ENCODE data around the gene DSE.

DSE gene

GRCh38 chr6:116384727-116385458 lies 14.1 kb downstream of the DSE start:
- no peak for TF ChIP-seq CTCF (conservative IDR thresholded peaks at IDR 0.05; ENCODE audit: control insufficient read depth, insufficient read depth, low read depth, low read length)
- no peak for DNase-seq (ENCODE audit: low read depth)
- H3K4me3 ChIP-seq (ENCODE audit: control insufficient read depth, low read depth, low read length), result no peak overlapping the region

GRCh38 chr6:116385459-116385802 lies 14.7 kb downstream of the DSE start:
- TF ChIP-seq CTCF (conservative IDR thresholded peaks at IDR 0.05; ENCODE audit: control insufficient read depth, insufficient read depth, low read depth, low read length), result no peak
- no peak overlapping the region for H3K4me3 ChIP-seq (ENCODE audit: control insufficient read depth, low read depth, low read length)
- peak; percentile 87 for DNase-seq (ENCODE audit: low read depth)

DNA sequence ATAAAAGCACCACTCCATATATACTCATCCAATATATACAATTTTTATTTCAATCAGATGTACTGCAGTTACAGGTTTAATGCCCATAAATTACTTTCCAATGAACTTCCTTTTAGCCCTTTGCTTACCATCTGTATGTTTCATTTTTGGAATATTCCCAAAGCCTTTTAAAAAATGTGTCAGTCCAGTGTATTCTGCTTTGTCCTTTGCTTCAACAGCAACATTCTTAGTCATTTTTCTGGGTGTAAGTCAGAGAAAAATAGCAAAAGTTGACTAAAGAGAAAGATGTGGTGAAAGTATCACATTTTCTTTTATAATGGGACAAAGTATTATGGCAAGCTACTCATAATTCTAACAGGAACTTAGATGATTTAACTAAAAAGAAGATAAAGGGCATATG lies 15.2 kb downstream of the DSE start:
- DNase-seq (ENCODE audit: low read depth), result peak; percentile 61
- no peak for TF ChIP-seq CTCF (conservative IDR thresholded peaks at IDR 0.05; ENCODE audit: control insufficient read depth, insufficient read depth, low read depth, low read length)
- H3K4me3 ChIP-seq (ENCODE audit: control insufficient read depth, low read depth, low read length), result no peak overlapping the region

- no peak for TF ChIP-seq CTCF (conservative IDR thresholded peaks at IDR 0.05; ENCODE audit: control insufficient read depth, insufficient read depth, low read depth, low read length)
- peak; percentile 77 for DNase-seq (ENCODE audit: low read depth)
- no peak overlapping the region for H3K4me3 ChIP-seq (ENCODE audit: control insufficient read depth, low read depth, low read length)
These were observed 16.0 kb downstream of the DSE start for GRCh38 chr6:116386581-116387299.

GRCh38 chr6:116387374-116387773 lies 16.6 kb downstream of the DSE start:
- TF ChIP-seq CTCF (conservative IDR thresholded peaks at IDR 0.05; ENCODE audit: control insufficient read depth, insufficient read depth, low read depth, low read length), result no peak
- peak; percentile 81 for DNase-seq (ENCODE audit: low read depth)
- H3K4me3 ChIP-seq (ENCODE audit: control insufficient read depth, low read depth, low read length), result no peak overlapping the region

- DNase-seq (ENCODE audit: low read depth), result no peak
These were observed 18.2 kb downstream of the DSE start for GRCh38 chr6:116388924-116389323.

More at GRCh38 chr6:116388924-116389323, 18.2 kb downstream of the DSE start:
- H3K4me3 ChIP-seq (ENCODE audit: control insufficient read depth, low read depth, low read length), result no peak overlapping the region
- TF ChIP-seq CTCF (conservative IDR thresholded peaks at IDR 0.05; ENCODE audit: control insufficient read depth, insufficient read depth, low read depth, low read length), result no peak
